Activated naive CD4-positive, alpha-beta T cell treated with anti-CD3 and anti-CD28 coated beads, Interleukin-2, amount 50 U/mL, for 24 hours (primary cell): ENCODE data around the gene HORMAD2.
"Not testable (repeated sequence)": the region's sequence is repeated elsewhere in the genome, so short reads cannot be mapped to it uniquely, and the experiment has no call there.

Experiments
- H3K27ac Mint-ChIP-seq: one replicate; pipeline ENCODE4 v1.8.0; 2021; ENCODE audit warnings: mild to moderate bottlenecking, mixed read lengths
- H3K27me3 Mint-ChIP-seq: one replicate; pipeline ENCODE4 v1.8.0; 2021; ENCODE audit warnings: mixed read lengths
- H3K36me3 Mint-ChIP-seq: one replicate; pipeline ENCODE4 v1.8.0; 2021; ENCODE audit warnings: mixed read lengths
- H3K4me1 Mint-ChIP-seq: one replicate; pipeline ENCODE4 v1.8.0; 2021; ENCODE audit warnings: mixed read lengths
- H3K4me3 Mint-ChIP-seq: one replicate; pipeline ENCODE4 v1.8.0; 2021; ENCODE audit warnings: mild to moderate bottlenecking, mixed read lengths
- H3K9me3 Mint-ChIP-seq: one replicate; pipeline ENCODE4 v1.8.0; 2021; ENCODE audit warnings: mixed read lengths

Gene HORMAD2

DNA sequence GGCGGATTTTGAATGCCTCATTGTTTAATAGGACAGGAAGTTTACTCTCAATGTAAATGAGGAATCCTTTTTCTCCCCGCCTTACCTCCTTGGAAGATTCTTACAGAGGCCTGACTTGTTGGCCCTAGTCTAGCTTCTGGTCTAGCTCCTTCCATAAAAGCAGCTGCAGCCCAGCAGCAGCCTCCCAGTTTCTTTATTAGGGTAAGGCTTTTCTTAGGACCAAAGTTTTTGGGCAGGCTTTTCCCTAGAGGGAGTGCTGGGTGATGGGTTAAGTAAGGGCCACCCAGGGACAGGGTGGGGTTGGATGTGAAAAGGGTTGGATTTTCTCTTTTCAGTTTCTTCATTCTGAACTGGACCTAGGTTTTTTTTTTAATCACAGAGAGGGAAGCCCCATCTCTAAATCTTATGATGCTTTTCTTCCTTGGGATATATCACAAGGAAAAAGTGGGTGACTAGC lies 116.6 kb downstream of the HORMAD2 start:
- H3K27ac Mint-ChIP-seq: peak overlapping the region; percentile 86
- peaks cover 43% of the 10 kb centered on the region for H3K4me1 Mint-ChIP-seq
- no peak overlapping the region for H3K4me3 Mint-ChIP-seq
- H3K9me3 Mint-ChIP-seq: no peaks in the 10 kb centered on the region
- no peaks in the 10 kb centered on the region for H3K27me3 Mint-ChIP-seq
- no peaks in the 10 kb centered on the region for H3K36me3 Mint-ChIP-seq

DNA sequence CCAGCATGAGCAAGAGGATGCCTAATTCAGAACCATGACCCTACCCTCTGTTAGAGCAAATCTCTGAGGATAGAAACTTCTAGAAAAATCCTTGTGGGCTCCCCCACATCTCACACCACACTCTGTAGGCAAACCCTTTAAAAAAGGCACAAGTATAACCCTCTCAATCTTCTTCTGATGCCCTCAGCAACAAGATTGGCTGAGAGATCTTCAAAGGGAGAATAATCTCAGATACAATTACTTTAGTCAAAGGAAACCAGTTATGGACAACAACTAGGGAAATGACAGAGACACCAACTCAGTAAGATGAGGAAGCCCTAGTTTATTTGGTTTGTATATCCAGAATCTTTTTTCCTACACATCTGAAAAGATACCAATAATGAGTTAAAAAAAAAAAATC lies 117.1 kb downstream of the HORMAD2 start:
- Mint-ChIP-seq H3K4me1 (peaks cover 38% of the 10 kb centered on the region), H3K9me3 (no peaks in the 10 kb centered on the region), H3K27me3 (no peaks in the 10 kb centered on the region), H3K36me3 (no peaks in the 10 kb centered on the region), H3K4me3 (no peak overlapping the region), H3K27ac (peak overlapping the region; percentile 23)

DNA sequence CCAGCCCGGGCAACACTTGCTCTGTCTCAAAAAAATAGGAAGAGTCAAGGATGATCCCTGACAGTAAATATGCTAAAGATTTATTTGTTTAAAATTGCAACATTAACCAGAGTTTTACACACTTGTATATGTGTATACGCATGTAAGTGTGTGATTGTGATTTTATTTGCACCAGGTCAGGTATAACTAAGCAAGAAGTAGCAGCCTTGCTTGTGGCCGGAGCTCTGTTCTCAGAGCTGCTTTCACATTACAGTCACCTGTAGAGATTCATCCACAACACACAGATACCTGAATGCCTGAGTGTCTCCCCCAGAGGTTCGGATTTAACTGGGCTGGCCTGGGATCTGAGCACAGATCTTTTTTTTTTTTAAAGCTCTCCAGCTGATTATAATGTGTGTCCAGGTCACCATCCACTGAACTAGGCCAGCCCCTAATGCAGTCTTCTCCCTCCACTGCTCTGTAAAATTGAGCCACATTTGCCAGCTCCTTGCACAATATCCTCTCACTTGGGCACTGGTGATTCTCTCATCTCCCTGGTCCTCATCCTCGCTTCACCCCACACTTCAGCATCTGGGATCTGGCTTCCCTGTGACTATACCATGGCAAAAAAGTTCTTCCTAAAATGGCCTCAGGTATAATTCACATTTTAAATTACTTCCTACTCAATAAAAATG lies 118.0 kb downstream of the HORMAD2 start:
- no peaks in the 10 kb centered on the region for H3K36me3 Mint-ChIP-seq
- H3K9me3 Mint-ChIP-seq: no peaks in the 10 kb centered on the region
- H3K27me3 Mint-ChIP-seq: no peaks in the 10 kb centered on the region
- no peak overlapping the region for H3K4me3 Mint-ChIP-seq
- H3K27ac Mint-ChIP-seq: peak overlapping the region; percentile 53
- peaks cover 29% of the 10 kb centered on the region for H3K4me1 Mint-ChIP-seq

DNA sequence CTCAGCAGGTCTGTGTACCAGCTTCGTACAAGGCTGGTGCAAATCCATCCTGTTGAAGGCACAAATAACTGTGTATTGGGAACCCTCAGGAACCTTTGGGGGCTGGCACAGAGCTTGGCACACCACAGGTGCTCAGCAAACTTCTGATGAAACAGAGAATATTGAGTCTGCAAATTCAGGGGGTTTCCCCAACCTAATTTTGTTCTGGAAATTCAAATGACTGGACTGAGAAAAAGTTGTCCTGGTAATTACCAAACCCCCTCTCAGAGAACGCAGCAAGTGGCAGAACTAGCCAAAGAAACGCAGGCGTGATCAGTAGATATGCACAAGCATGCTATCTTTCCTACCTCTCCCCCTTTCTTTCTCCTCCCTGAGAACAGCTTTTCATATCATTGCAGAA lies 118.7 kb downstream of the HORMAD2 start:
- Mint-ChIP-seq H3K36me3 (no peaks in the 10 kb centered on the region), H3K4me1 (peaks cover 29% of the 10 kb centered on the region), H3K4me3 (no peak overlapping the region), H3K27ac (no peak overlapping the region), H3K27me3 (no peaks in the 10 kb centered on the region), H3K9me3 (no peaks in the 10 kb centered on the region)

DNA sequence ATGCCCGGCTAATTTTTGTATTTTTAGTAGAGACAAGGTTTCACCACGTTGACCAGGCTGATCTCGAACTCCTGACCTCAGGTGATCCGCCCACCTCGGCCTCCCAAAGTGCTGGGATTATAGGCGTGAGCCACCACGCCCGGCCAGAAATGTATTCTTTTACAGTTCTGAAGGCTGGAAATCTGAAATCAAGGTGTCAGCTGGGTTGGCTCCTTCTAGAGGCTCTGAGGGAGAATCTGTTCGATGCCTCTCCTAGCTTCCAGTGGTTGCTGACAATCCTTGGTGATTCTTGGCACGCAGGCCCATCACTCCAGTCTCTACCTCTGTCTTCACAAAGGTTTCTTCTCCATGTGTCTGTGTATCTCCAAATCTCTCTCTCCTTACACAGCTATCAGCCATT lies 120.6 kb downstream of the HORMAD2 start:
- Mint-ChIP-seq H3K4me1 (peaks cover 22% of the 10 kb centered on the region), H3K27ac (peak overlapping the region; percentile 10)
- not testable (repeated sequence) for H3K36me3 Mint-ChIP-seq, H3K4me3 Mint-ChIP-seq, H3K9me3 Mint-ChIP-seq, H3K27me3 Mint-ChIP-seq

DNA sequence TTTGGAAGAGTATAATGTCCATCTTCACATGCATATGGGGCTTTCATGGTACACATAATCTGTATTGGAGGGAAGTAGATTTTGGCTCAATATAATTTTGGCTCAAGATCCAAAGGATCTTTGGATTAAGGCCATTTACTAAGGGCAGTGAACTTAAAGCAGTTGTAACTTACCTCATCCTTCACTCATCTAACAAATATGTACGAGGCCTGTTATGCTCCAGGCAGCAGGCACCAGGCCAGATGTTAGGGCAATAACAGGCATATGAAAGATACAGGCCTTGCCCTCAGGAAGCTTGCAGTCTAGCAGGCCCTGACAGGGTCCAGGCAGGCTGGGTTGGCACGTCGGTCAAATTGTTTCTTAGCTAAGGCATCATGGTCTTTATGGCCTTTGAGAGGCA lies 121.7 kb downstream of the HORMAD2 start:
- Mint-ChIP-seq H3K4me3 (no peak overlapping the region), H3K9me3 (no peaks in the 10 kb centered on the region), H3K36me3 (no peaks in the 10 kb centered on the region), H3K4me1 (peaks cover 11% of the 10 kb centered on the region), H3K27ac (peak overlapping the region; percentile 1), H3K27me3 (no peaks in the 10 kb centered on the region)

DNA sequence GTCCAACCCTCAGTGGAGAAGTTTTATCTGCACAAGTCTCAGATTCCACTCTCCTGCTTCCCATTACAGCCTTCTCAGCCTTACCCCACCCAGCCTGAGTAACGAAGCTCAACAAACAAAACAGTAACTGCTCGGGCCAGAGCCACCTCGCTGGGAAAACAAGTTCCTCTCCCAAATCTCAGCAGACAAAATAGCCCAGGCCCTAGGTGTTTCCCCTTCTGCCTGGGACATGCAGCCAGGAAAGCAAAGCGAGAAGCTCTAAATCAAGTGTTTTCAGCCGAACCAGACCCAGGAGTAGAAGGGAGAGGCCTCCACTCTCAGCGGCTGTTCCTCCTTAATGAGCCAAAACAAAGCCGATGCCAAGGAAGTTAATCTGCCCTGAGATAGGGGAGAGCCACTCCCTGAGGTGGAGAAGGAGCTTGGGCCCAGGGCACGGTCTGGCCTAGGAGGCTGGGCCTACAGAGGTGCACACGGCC lies 122.3 kb downstream of the HORMAD2 start:
- Mint-ChIP-seq H3K36me3 (no peaks in the 10 kb centered on the region), H3K4me3 (no peak overlapping the region), H3K9me3 (no peaks in the 10 kb centered on the region), H3K27ac (peak overlapping the region; percentile 41), H3K4me1 (peaks cover 6% of the 10 kb centered on the region), H3K27me3 (no peaks in the 10 kb centered on the region)

DNA sequence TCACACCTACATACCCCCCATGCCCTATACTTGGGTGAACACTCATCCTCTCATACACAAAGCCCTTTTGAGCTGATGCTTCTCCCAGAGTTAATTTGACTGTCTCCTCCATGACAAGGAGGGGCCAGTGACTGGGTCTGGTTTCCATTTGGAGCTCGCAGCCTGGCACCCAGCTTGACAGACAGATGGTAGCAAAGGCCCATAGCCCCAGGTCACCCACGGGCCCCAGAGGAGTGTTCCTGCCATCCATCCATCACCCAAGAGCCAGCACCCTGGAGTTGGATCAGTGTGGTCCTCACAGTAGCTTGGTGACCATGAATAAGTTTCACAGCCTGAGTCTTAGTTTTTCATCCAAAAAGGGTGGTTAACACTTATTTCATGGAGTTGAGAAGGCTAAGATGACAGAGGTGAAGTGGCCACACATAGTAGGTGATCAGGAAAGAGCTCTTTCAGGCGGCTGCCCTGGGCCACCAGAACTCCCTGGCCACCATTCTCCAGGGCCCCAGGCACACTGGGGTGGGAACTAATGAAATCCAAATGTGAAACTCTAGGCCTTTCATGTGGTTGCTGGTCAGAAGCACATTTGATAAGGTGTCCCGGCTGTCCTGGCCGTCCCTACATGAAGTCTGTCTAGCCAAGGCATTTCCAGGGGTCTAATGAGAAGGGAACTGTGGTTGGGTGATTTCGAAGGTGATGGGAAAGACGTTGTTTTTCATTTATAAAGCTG lies 123.9 kb downstream of the HORMAD2 start:
- no peaks in the 10 kb centered on the region for H3K9me3 Mint-ChIP-seq
- no peaks in the 10 kb centered on the region for H3K27me3 Mint-ChIP-seq

DNA sequence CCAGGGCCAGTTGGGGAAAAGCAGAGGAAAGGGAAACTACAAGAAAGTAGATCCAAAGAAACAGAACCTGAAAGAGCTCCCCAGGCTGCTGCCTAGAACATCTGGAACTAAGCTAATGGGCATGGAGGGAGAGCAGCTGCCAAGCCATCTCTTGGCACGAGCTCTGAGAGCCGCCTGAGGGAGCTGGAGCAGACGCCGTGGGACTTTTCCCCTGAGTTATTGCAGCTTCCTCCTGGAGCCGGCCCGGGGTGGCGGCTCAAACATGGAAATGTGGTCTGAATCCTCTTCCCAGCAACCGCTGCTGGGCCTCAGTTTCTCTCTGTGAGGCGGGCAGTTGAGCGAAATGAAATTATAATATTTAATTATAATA lies 124.5 kb downstream of the HORMAD2 start:
- no peak overlapping the region for H3K4me3 Mint-ChIP-seq
- no peak overlapping the region for H3K27ac Mint-ChIP-seq
- H3K9me3 Mint-ChIP-seq: no peaks in the 10 kb centered on the region
- H3K27me3 Mint-ChIP-seq: no peaks in the 10 kb centered on the region
- H3K4me1 Mint-ChIP-seq: no peaks in the 10 kb centered on the region
- H3K36me3 Mint-ChIP-seq: no peaks in the 10 kb centered on the region

More for the DNA sequence above, 123.9 kb downstream of the HORMAD2 start:
- no peak overlapping the region for H3K27ac Mint-ChIP-seq
- no peaks in the 10 kb centered on the region for H3K36me3 Mint-ChIP-seq
- no peaks in the 10 kb centered on the region for H3K4me1 Mint-ChIP-seq
- H3K4me3 Mint-ChIP-seq: no peak overlapping the region

DNA sequence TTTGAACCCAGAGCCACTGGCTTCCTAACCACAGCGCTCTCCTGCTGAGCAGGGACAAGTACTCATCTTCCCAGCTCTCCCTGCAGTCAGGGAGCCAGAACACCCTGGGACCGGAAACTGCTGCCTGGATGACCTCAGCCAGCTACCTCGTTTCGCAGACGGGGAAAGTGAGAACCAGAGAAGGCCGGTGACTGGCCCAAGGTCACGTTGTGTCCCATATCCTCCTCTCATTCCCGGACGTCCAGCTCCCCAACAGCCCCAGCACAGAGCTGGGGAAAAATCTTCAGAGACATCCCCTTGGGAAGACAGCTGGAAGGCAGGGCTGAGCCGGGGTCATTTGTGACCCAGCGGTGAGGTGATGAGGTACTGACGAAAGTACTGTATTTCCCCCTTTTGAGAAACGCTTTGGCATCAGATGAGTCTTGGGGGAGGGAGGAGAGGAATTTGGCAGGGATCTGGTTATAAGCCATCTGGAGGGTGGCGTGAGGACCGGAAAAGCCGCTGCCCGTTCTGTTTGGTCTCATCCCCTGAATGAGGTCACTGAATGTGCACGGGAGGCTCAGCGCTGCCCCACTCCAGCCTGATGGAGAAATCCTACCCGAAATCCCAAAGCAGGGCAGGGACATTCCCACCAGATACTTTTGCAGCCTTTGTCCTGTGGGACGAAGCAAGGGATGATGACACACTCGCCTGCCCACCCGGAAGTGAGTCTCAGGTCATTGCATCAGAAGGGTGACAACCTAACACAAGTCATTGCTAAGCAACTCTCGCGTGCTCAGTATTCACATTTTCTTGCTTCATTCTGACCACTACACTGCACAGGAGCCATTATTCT lies 125.2 kb downstream of the HORMAD2 start:
- Mint-ChIP-seq H3K9me3 (no peaks in the 10 kb centered on the region), H3K27me3 (no peaks in the 10 kb centered on the region), H3K27ac (no peak overlapping the region), H3K36me3 (no peaks in the 10 kb centered on the region), H3K4me3 (no peak overlapping the region), H3K4me1 (no peaks in the 10 kb centered on the region)

DNA sequence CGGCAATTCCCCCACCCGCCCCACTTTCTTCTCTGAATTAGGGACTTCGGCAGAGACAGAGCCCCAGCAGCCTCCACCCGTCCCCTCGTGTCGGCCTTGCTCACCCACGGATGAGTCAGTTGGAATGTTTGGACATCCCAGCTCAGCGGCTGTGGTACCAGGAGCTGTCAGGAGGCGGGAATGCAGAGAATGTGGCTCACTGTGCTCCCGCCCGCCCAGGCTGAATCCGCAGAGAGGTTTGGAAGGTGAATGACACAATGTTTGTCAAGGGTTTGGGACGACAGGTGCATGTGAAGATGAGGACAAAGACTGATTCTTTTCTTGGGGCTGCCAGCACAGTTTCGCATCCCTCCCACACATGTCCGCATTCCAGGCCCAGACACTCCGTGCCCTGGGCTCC lies 126.7 kb downstream of the HORMAD2 start:
- Mint-ChIP-seq H3K27me3 (no peaks in the 10 kb centered on the region), H3K9me3 (no peaks in the 10 kb centered on the region), H3K4me3 (no peak overlapping the region), H3K4me1 (no peaks in the 10 kb centered on the region), H3K36me3 (no peaks in the 10 kb centered on the region), H3K27ac (no peak overlapping the region)

DNA sequence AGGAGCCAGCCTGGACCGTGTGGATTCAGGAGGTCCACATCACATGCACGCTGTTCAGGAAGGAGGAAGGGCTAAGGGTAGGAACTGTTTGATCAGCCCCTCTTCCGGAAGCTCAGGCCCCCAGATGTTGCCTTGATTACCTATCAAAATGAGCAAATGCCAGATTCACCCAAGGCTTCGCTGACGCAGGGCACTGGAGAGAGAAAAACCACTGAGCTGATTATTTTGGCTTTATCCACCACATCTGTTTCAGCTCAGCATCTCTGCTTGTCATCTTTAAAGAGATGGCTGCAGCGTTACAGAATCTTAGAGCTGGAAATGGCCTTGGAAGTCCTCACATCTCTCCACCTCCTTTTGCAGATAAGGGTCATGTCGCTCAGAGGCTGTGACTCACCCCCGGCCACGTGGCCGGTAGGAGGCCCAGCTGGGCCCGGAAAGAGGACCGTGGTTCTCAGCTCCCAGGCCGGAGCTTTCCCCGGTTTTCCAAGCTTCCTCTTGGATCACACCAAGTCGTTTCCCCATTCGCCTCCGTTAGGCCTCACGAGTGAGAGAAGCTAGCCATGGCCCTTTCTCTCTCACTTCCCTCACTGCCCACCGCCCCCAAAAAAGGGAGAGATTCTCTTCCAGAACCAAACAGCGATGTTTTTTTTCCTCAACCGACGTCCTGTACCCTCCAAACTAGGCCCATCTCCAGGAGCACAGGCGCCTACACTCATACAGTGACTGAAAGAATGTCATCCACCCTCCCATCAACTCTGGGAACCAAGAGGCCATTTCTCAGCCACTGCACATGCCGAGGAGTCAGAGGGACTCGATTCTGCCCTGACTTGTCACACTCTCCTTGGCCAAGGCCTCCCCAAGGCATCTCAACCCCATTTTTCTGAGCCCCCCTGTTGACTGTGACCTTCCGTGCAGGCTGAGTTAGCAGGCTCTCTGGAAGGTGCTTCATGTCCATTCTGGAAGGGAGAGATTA lies 128.7 kb downstream of the HORMAD2 start:
- peaks cover 12% of the 10 kb centered on the region for H3K4me1 Mint-ChIP-seq
- H3K4me3 Mint-ChIP-seq: no peak overlapping the region
- H3K36me3 Mint-ChIP-seq: no peaks in the 10 kb centered on the region
- H3K27ac Mint-ChIP-seq: no peak overlapping the region
- no peaks in the 10 kb centered on the region for H3K9me3 Mint-ChIP-seq
- H3K27me3 Mint-ChIP-seq: no peaks in the 10 kb centered on the region

DNA sequence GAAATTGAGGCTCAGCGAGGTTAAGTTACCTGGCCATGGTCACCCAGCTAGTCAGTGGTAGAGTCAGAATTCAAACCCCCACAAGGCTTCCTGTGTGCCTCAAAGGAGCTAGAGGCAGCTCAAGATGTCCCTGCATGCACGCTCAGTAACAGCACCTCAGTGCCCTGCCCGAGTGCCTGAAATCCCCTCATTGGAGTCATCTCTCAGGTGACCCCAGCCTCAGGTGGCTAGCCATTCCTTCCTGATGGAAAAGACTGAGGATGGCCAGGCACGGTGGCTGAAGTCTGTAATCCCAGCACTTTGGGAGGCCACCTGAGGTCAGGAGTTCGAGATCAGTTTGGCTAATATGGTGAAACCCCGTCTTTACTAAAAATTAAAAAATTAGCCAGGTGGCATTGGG lies 129.4 kb downstream of the HORMAD2 start:
- peaks cover 17% of the 10 kb centered on the region for H3K4me1 Mint-ChIP-seq

DNA sequence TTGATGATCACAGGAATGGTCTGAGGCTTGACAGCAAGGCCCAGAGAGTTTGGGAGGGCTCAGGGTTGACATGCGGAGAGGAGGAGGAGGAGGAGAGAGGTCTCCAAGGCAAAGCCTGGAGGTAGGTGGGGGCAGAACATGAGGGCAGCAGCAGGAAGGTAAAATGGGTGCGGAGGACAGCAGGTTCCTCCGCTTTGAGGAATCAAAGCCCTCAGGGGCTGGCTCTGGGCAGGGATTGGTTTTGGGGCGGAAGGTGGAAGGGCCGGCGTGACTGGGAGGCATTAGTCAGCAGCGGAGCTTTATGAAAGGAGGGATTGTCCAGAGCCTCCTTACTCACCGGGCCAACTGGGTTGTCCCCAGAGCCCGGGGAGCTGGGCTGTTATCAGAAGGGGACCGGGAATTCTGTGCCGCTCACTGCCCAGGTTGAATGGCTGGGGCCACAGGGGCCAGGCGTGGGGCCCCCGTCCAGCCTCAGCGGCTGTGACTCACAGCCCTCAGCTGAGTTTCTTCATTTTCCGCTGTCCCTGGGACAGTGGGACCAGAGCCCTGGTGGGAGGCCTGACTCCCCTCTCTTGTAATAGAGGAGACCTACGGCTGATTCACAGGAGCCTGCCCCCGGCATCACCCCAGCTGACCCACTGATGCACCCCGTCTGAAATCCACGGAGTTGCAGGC lies 130.1 kb downstream of the HORMAD2 start:
- Mint-ChIP-seq H3K36me3 (no peaks in the 10 kb centered on the region), H3K27ac (no peak overlapping the region), H3K27me3 (no peaks in the 10 kb centered on the region), H3K9me3 (no peaks in the 10 kb centered on the region), H3K4me1 (peaks cover 24% of the 10 kb centered on the region), H3K4me3 (no peak overlapping the region)

More for the DNA sequence above, 129.4 kb downstream of the HORMAD2 start:
- Mint-ChIP-seq H3K27ac (no peak overlapping the region), H3K4me3 (no peak overlapping the region), H3K9me3 (no peaks in the 10 kb centered on the region), H3K27me3 (no peaks in the 10 kb centered on the region), H3K36me3 (no peaks in the 10 kb centered on the region)
